ENCODE results near the gene CALR. TPM values are rescaled to one million over a fixed set of nuclear protein-coding genes. Genes with fewer than 3 reads are reported as not detected.

The CALR gene
- total RNA-seq, 2 donors from 2014 or later, result 873 to 1,303 TPM

- no peak for DNase-seq
- H3K36me3 ChIP-seq (ENCODE audit: control insufficient read depth, insufficient read depth, low read length), result no peaks in the 10 kb centered on the region
- no peak overlapping the region for H3K27ac ChIP-seq (ENCODE audit: low read depth, low read length)
- peaks cover 29% of the 10 kb centered on the region for H3K27me3 ChIP-seq (ENCODE audit: control insufficient read depth, insufficient read depth, low read length, poor library complexity, severe bottlenecking)
- H3K27me3 Mint-ChIP-seq (ENCODE audit: insufficient read depth), result peaks cover 21% of the 10 kb centered on the region
- 94 to 100% methylated on average over 3 of the region's 3 CpGs for WGBS, 2 experiments (ENCODE audit: insufficient coverage in 1 of 2, insufficient read length in 1 of 2)
- H3K4me1 Mint-ChIP-seq, result no peaks in the 10 kb centered on the region
- H3K4me1 ChIP-seq (ENCODE audit: control insufficient read depth, insufficient read depth, low read length), result no peaks in the 10 kb centered on the region
- H3K36me3 Mint-ChIP-seq (ENCODE audit: low read depth), result no peaks in the 10 kb centered on the region
- no peaks in the 10 kb centered on the region for H3K9me3 ChIP-seq (ENCODE audit: control insufficient read depth, low read length)
- H3K9ac ChIP-seq (ENCODE audit: extremely low read depth, low read length, poor library complexity, severe bottlenecking), result no peak overlapping the region
- no peak overlapping the region for H3K4me3 Mint-ChIP-seq
- no peak overlapping the region for H3K27ac Mint-ChIP-seq
- TF ChIP-seq CTCF (conservative IDR thresholded peaks at IDR 0.05), result no peak
- H3K4me3 ChIP-seq (ENCODE audit: low read length), result no peak overlapping the region
- H3K9me3 Mint-ChIP-seq, result no peaks in the 10 kb centered on the region
These were observed 41.6 kb downstream of the CALR start for GRCh38 chr19:12979974-12980373.

GRCh38 chr19:12982648-12983047, 44.2 kb downstream of the CALR start:
- Mint-ChIP-seq H3K27me3 (ENCODE audit: insufficient read depth) (peaks cover 21% of the 10 kb centered on the region), H3K27ac (no peak overlapping the region), H3K9me3 (no peaks in the 10 kb centered on the region), H3K4me1 (no peaks in the 10 kb centered on the region), H3K4me3 (no peak overlapping the region), H3K36me3 (ENCODE audit: low read depth) (no peaks in the 10 kb centered on the region)
- H3K27ac ChIP-seq (ENCODE audit: low read depth, low read length), result no peak overlapping the region
- no peaks in the 10 kb centered on the region for H3K9me3 ChIP-seq (ENCODE audit: control insufficient read depth, low read length)
- TF ChIP-seq CTCF (conservative IDR thresholded peaks at IDR 0.05), result no peak
- no peaks in the 10 kb centered on the region for H3K36me3 ChIP-seq (ENCODE audit: control insufficient read depth, insufficient read depth, low read length)
- H3K4me1 ChIP-seq (ENCODE audit: control insufficient read depth, insufficient read depth, low read length), result no peaks in the 10 kb centered on the region
- H3K9ac ChIP-seq (ENCODE audit: extremely low read depth, low read length, poor library complexity, severe bottlenecking), result no peak overlapping the region
- H3K4me3 ChIP-seq (ENCODE audit: low read length), result no peak overlapping the region
- H3K27me3 ChIP-seq (ENCODE audit: control insufficient read depth, insufficient read depth, low read length, poor library complexity, severe bottlenecking), result peaks cover 55% of the 10 kb centered on the region
- no peak for DNase-seq
- WGBS, 2 experiments (ENCODE audit: insufficient coverage in 1 of 2, insufficient read length in 1 of 2), result 87 to 90% methylated on average over 3 to 6 of the region's 6 CpGs

GRCh38 chr19:12983091-12983490, 44.7 kb downstream of the CALR start:
- no peaks in the 10 kb centered on the region for H3K9me3 ChIP-seq (ENCODE audit: control insufficient read depth, low read length)
- no peak for TF ChIP-seq CTCF (conservative IDR thresholded peaks at IDR 0.05)
- 62 to 65% methylated on average over 9 to 10 of the region's 10 CpGs for WGBS, 2 experiments (ENCODE audit: insufficient coverage in 1 of 2, insufficient read length in 1 of 2)
- no peak for DNase-seq
- peaks cover 60% of the 10 kb centered on the region for H3K27me3 ChIP-seq (ENCODE audit: control insufficient read depth, insufficient read depth, low read length, poor library complexity, severe bottlenecking)
- H3K4me1 ChIP-seq (ENCODE audit: control insufficient read depth, insufficient read depth, low read length), result no peaks in the 10 kb centered on the region
- no peaks in the 10 kb centered on the region for H3K9me3 Mint-ChIP-seq
- H3K4me3 Mint-ChIP-seq, result no peak overlapping the region
- H3K27me3 Mint-ChIP-seq (ENCODE audit: insufficient read depth), result peaks cover 19% of the 10 kb centered on the region
- no peaks in the 10 kb centered on the region for H3K4me1 Mint-ChIP-seq
- no peak overlapping the region for H3K27ac ChIP-seq (ENCODE audit: low read depth, low read length)
- peak overlapping the region; percentile 68 for H3K4me3 ChIP-seq (ENCODE audit: low read length)
- no peak overlapping the region for H3K27ac Mint-ChIP-seq
- H3K9ac ChIP-seq (ENCODE audit: extremely low read depth, low read length, poor library complexity, severe bottlenecking), result no peak overlapping the region
- no peaks in the 10 kb centered on the region for H3K36me3 ChIP-seq (ENCODE audit: control insufficient read depth, insufficient read depth, low read length)
- H3K36me3 Mint-ChIP-seq (ENCODE audit: low read depth), result no peaks in the 10 kb centered on the region

Data from endodermal cell (in vitro differentiated cells).